ENCODE data around the gene DTNB.
"Not testable (repeated sequence)": the region's sequence is repeated elsewhere in the genome, so short reads cannot be mapped to it uniquely, and the experiment has no call there.

DTNB gene

DNA sequence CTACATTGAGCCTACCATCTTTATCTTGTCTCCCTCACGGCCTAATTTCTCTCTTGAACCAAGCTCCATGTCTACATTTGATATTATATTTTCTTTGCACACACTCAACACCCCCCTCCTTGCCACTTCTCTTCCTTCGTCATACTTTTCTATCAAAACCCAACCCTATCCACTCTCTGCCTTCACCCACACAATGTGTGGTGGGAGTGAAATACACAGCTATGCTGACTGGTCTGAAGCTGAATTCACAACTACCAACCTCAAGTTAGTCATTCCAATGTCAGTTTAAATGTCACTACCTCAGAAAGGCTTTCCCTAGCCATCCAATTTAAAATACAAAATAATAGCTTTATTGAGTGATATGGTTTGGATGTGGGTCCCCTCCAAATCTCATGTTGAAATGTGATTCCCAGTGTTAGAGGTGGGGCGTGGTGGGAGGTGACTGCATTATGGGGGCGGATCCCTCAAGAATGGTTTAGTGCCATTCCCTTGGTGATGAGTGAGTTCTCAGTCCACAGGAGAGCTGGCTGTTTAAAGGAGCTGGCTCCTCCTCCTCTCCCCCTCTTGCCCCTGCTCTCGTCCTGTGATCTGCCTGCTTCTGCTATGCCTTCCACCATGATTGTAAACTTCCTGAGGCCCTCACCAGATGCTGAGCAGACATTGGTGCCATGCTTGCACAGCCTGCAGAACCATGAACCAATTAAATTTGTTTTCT lies 112.1 kb downstream of the DTNB start:
- H3K4me3 ChIP-seq (ENCODE audit: low read depth, low read length): no peak overlapping the region
- no peak for DNase-seq (ENCODE audit: low read depth, low spot score)
- ChIA-PET CTCF (interaction anchor here (0.8 kb wide), 1 partner anchor 199 kb away, joined by 5 read pairs; no protein-coding TSS in a partner anchor), POLR2A (no interaction called here)
- TF ChIP-seq, protein P1, sequence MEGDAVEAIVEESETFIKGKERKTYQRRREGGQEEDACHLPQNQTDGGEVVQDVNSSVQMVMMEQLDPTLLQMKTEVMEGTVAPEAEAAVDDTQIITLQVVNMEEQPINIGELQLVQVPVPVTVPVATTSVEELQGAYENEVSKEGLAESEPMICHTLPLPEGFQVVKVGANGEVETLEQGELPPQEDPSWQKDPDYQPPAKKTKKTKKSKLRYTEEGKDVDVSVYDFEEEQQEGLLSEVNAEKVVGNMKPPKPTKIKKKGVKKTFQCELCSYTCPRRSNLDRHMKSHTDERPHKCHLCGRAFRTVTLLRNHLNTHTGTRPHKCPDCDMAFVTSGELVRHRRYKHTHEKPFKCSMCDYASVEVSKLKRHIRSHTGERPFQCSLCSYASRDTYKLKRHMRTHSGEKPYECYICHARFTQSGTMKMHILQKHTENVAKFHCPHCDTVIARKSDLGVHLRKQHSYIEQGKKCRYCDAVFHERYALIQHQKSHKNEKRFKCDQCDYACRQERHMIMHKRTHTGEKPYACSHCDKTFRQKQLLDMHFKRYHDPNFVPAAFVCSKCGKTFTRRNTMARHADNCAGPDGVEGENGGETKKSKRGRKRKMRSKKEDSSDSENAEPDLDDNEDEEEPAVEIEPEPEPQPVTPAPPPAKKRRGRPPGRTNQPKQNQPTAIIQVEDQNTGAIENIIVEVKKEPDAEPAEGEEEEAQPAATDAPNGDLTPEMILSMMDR (IDR thresholded peaks at IDR 0.05; ENCODE audit: insufficient read depth, low read length, missing control alignments): no peak

DNA sequence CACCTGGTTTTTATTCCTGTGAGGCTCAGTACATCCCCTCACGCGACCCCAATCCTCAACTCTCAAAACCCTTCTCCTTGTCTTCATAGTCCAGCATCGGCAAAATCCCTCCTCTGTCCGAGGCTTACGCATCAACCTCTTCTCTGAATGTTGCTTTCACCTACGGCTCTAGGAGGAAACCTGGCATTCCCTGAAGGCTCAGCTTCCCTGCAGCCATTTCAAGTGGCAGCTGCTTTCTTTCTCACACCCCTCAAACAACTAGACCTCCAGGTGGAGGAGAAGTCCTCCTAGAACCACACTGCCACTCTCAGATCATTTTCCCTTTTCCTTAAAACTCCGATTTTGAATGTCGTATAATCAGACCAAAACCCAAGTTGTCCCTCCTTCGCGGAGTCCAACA lies 114.2 kb downstream of the DTNB start:
- H3K4me3 ChIP-seq (ENCODE audit: low read depth, low read length): no peak overlapping the region
- TF ChIP-seq, protein P1 (IDR thresholded peaks at IDR 0.05; ENCODE audit: insufficient read depth, low read length, missing control alignments): no peak
- ChIA-PET POLR2A (no interaction called here), CTCF (interaction anchor here (1.0 to 1.1 kb wide), 2 partner anchors 15 to 183 kb away, joined by 4 read pairs; no protein-coding TSS in a partner anchor)
- DNase-seq (ENCODE audit: low read depth, low spot score): no peak

DNA sequence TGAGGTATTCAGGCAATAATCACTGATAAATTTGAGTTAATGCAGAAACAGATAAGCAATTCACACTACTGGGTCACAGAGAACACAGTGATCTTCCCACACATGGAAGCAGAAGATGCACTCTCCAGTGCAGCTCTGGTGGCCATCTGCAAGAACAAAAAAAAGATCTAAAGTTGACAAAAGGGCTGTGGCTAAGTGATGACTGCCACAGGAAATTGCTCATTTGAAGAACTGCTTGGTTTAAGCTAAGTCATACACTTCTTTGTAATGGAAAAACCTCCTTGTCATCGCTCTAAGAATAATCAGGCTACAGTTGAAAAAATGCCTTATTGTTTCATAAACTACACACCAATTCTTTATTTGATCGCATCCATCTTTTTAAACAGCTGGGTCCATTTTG lies 115.1 kb downstream of the DTNB start:
- TF ChIP-seq, protein P1 (IDR thresholded peaks at IDR 0.05; ENCODE audit: insufficient read depth, low read length, missing control alignments): no peak
- no peak for DNase-seq (ENCODE audit: low read depth, low spot score)
- CTCF ChIA-PET: interaction anchor here (1.0 to 1.3 kb wide), 5 partner anchors 9 to 196 kb away, joined by 3 to 6 read pairs (median 4); no protein-coding TSS in a partner anchor
- no peak overlapping the region for H3K4me3 ChIP-seq (ENCODE audit: low read depth, low read length)
- POLR2A ChIA-PET: interaction anchor here (0.6 kb wide), 2 partner anchors 34 to 142 kb away, joined by 3 to 5 read pairs; no protein-coding TSS in a partner anchor

DNA sequence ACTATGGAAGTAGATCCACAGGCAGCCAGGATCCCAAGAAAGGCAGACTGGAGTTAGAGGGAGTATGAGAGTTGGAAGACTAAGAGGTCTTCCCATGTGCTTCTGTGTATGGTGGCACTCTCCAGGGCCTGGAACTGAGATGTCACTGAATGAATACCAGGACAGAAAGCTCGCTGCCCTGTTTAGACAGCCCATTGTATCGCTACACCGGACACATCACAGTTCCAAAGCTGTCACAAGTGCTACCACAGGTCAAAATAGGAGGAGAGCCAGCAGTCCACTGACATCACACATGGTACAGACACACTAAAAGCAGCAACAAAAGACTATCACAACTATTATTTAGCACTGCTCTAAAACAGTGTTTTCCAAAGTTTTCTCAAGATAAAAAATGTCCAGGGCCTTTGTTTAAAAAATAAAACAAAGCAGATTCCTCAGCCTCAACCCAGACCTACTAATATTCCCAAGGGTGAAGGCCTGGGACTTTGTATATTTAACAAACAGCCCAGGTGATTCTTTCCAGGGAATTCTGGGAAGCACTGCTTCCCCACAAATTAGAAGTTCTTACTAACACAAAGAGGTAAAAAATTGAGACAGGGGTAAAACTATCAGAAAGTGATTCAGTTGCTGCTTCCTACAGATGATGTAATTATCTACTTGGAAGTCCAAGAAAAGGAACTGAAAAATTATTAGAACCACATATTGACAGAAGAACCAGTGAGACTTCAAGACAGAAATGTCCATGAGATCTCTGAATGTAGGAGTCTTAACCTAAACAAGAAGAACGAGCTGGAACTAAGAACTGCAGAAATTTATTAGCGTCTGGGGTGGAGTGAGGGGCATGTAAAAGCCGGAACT lies 116.0 kb downstream of the DTNB start:
- CTCF ChIA-PET: interaction anchor here (1.0 to 1.3 kb wide), 4 partner anchors 10 to 195 kb away, joined by 3 to 6 read pairs (median 4); no protein-coding TSS in a partner anchor
- no peak overlapping the region for H3K4me3 ChIP-seq (ENCODE audit: low read depth, low read length)
- no peak for DNase-seq (ENCODE audit: low read depth, low spot score)
- POLR2A ChIA-PET: no interaction called here
- TF ChIP-seq, protein P1 (IDR thresholded peaks at IDR 0.05; ENCODE audit: insufficient read depth, low read length, missing control alignments): no peak

DNA sequence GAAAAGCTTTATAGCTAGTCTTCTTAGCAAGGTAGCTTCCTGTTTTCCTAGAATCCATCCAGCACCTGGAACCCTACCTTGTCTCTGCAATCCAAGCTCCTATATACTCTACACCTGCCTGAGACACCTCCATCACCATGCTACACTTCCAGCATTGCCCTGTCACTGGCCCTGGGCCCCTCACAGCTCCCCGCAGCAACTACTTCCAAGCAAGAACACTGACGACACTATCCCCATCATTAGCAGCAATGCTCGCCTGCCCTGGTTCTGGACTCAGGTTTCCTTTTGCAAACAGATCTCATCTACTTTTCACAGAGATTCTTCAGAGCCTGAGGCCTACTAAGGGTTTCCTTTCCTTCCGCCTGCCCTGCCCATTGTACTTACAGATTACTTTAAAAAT lies 121.1 kb downstream of the DTNB start:
- no peak overlapping the region for H3K4me3 ChIP-seq (ENCODE audit: low read depth, low read length)
- ChIA-PET POLR2A (no interaction called here), CTCF (interaction anchor here (1.0 to 2.0 kb wide), 3 partner anchors 14 to 190 kb away, joined by 3 to 5 read pairs (median 5); no protein-coding TSS in a partner anchor)
- no peak for DNase-seq (ENCODE audit: low read depth, low spot score)
- TF ChIP-seq, protein P1 (IDR thresholded peaks at IDR 0.05; ENCODE audit: insufficient read depth, low read length, missing control alignments): no peak

DNA sequence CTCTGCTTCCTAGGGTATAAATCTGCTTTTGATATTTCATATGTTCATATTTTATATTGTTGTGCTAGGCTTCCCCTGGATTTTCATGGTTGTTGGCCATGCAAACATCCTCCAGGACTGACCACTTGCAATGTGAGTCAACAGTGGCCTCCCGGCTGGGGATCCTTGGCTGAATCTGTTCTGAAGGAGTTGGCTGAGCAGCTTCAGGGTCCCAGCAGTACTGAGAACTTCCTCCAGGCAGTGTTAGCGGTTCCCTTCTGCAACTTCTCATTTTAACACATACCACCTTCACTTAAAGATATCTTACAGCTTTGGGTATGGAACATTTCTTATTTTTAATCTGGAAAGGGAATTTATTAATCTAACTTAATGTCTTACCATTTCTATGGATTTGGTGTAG lies 122.1 kb downstream of the DTNB start:
- TF ChIP-seq, protein P1 (IDR thresholded peaks at IDR 0.05; ENCODE audit: insufficient read depth, low read length, missing control alignments): no peak
- CTCF ChIA-PET: interaction anchor here (1.0 to 2.0 kb wide), 2 partner anchors 15 to 189 kb away, joined by 3 to 5 read pairs; no protein-coding TSS in a partner anchor
- no peak overlapping the region for H3K4me3 ChIP-seq (ENCODE audit: low read depth, low read length)
- POLR2A ChIA-PET: no interaction called here
- no peak for DNase-seq (ENCODE audit: low read depth, low spot score)

DNA sequence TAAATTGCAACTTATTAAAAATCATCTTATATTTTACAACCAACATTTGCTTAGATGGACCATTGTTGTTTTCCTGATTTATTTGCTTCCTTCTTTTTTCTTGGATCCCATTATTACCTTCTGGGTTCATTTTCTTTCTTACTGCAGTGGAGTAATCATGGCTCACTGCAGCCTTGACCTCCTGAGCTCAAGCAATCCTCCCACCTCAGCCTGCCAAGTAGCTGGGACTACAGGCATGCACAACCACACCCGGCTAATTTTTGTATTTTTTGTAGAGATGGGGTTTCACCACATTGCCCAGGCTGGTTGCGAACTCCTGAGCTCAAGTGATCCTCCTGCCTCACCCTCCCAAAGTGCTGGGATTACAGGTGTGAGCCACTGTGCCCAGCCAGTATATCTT lies 123.8 kb downstream of the DTNB start:
- POLR2A ChIA-PET; DNase-seq (ENCODE audit: low read depth, low spot score); H3K4me3 ChIP-seq (ENCODE audit: low read depth, low read length): not testable (repeated sequence)
- CTCF ChIA-PET: interaction anchor here (1.6 kb wide), 1 partner anchor 21 kb away, joined by 4 read pairs; no protein-coding TSS in a partner anchor

Data from AG04449 (cell line).